Activated naive CD4-positive, alpha-beta T cell (primary cell): ENCODE measurements around the gene GEN1.

ENCODE experiments used
- DNase-seq, 4 experiments: peaks; one replicate each; lab custom pipeline; 2025; lab: John Stamatoyannopoulos, UW

The GEN1 gene, protein sequence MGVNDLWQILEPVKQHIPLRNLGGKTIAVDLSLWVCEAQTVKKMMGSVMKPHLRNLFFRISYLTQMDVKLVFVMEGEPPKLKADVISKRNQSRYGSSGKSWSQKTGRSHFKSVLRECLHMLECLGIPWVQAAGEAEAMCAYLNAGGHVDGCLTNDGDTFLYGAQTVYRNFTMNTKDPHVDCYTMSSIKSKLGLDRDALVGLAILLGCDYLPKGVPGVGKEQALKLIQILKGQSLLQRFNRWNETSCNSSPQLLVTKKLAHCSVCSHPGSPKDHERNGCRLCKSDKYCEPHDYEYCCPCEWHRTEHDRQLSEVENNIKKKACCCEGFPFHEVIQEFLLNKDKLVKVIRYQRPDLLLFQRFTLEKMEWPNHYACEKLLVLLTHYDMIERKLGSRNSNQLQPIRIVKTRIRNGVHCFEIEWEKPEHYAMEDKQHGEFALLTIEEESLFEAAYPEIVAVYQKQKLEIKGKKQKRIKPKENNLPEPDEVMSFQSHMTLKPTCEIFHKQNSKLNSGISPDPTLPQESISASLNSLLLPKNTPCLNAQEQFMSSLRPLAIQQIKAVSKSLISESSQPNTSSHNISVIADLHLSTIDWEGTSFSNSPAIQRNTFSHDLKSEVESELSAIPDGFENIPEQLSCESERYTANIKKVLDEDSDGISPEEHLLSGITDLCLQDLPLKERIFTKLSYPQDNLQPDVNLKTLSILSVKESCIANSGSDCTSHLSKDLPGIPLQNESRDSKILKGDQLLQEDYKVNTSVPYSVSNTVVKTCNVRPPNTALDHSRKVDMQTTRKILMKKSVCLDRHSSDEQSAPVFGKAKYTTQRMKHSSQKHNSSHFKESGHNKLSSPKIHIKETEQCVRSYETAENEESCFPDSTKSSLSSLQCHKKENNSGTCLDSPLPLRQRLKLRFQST

DNA sequence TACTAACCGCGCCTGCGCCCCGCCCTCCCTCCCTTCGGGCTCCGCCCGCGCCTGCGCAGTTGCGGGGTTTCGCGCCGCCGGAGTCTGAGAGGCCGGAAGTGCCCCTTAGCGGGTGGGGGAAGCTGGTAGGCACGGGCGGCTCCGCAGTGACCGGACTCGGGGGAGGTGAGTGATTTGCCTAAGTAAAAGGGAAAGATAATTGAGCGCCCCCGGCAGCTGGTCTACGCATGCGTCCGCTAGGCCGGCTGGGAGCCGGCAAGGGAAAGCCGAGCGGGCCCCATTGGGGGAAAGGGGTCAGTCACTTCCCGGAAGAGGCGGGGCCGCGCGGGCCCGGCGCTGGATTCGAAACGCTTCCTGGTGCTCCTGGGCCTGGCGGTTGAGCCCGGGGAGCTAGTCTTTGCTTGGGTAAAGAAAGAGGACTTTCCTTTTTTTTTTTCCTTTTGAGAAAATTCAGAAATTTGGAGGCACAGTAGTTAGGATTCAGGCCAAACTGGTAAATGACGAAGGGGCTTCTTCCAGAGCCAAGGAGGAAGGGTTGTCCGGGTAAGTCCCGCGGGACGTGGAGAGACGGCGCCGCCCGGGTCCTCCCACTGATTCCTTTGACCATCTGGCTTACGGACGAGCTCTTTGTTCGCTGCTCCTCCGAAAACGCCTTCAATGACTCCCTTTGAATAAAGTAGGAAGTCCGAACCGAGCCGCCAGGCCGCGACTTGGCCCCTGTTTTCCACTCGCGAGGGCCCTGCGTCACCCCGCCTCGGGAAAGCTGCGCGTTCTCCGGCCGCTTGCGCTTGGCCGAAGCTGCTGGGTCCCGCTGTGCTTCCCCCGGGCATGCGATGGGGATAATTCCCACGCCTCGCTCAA, at the start of gene GEN1, which contains the start of gene SMC6:
TSS of gene GEN1 (plus strand) at position 336 of the 861 bp plus-strand sequence. CDS start 5,806 bp downstream, outside the sequence.
TSS of gene SMC6 (minus strand) at position 8 of the 861 bp plus-strand sequence. CDS start 7,864 bp downstream, outside the sequence.
- peak; percentile 87 to 96 (median 90) for DNase-seq

DNA sequence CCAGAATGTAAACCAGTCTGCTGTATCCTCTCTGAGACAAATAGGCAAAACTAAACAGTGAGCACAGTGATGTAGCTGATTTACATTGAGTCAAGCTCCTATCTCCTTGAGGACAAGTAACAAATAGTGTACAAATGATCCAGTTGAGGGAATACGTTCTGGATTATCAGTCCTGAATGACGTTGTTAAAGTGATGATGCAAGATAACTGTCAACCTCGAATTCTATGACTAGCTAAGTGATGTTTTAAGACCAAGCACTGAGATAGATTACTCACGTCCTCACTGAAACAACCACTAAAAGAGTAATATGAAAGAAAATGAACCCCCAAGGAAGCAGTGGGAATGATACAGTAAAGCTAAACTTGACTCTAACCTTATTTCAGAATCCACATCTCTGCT, 47.1 kb upstream of the GEN1 start:
- no peak for DNase-seq

DNA sequence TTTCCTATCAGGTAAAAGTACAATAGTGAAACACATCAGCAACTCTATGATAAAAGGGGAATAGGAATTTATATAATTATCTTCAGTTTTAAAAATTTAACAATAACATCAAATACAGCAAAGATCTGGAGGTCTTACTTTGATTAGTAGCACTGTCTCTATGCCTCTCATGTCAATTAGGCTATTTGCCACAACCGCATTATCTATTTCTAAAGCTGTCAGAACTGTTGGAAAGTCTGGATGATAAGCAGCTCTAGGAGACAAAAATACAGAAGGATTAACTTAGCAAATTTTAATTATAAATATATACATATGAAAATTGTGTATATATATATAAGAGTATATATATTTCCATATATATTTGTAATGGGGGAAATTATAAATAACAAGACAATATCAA, 45.4 kb upstream of the GEN1 start:
- no peak for DNase-seq

DNA sequence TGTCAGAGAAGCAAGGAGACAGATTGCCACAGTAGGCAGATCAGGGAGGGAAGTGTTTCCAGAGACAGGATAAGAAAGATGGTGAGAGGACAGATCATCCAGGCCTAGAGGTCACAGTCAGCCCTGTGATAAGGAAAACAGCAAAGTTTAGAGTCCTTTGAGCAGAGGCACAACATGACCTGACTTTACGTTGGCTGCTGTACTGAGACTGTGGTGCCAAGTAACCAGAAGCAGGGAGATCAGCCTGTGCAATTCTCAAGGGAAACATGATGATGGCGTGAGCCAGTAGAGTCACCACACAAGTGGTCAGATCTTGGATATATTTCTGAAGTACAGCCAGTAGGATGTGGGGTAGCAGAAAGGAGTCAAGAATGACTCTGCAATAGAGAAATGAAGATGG, 44.0 kb upstream of the GEN1 start:
- no peak for DNase-seq

DNA sequence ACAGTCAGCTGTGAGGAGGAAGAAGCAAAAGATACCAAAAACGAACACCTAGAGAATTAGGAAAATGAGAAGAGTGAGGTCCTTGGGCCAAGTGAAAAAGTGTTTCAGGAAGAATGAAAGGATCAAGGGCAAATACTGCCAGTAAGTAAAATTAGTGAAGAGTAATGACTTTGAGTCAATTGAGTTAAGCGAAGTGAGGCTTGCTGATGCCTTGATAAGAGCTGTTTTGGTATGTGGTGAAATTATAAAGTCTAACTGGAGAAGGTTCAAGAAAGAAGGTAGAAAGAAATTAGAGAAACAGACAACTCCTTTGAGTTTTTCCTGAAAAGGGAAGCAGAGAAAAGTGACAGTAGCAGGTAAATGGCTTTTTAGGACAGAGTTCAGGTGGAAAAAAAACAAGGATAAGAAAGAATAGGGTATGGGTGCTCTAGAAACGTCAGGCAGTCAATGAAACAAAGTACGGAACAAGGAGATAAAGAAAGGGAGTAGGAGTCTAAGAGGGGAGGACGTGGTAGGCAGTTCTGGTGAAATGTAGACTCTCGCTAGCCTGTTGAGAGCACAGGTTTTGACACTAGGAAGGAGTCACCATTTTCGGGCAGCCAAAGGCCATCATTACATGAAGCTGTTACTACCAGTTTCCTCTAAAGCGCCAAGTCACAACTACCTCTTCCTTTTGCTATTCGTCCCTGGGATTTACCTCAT, 43.2 kb upstream of the GEN1 start:
- DNase-seq, result no peak

DNA sequence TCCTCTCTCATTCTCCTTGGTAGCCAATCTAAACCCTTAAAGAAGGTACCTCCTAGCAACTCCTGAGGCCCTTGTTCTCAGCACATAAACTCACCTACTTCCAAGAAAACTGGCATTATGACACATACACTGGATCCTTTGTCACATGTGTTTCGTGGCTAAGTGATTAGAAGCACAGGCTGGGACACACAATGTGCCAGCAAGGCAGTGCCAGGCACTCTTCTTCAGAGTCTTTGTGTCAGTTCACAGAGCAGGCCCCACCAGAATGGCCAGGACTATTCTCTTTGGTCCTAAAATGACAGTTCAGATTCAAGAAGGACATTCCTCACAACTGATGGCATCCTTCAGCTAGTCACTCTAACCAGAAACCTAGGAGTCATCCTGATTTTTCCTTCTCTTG, 40.6 kb upstream of the GEN1 start:
- DNase-seq, result no peak

DNA sequence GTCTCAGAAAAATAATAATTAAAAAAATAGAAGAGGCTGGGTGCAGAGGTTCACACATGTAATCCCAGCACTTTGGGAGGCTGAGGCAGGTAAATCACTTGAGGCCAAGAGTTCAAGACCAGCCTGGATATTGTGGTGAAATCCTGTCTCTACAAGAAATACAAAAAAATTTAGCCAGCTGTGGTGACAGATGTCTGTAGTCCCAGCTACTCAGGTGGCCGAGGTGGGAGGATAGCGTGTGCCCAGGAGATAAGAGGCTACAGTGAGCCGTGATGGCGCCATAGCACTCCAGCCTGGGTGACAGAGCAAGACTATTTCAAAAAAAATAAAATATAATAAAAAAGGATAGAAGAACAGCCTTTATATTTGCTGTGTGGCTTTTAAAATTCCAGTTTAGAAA, 36.3 kb upstream of the GEN1 start:
- no peak for DNase-seq

DNA sequence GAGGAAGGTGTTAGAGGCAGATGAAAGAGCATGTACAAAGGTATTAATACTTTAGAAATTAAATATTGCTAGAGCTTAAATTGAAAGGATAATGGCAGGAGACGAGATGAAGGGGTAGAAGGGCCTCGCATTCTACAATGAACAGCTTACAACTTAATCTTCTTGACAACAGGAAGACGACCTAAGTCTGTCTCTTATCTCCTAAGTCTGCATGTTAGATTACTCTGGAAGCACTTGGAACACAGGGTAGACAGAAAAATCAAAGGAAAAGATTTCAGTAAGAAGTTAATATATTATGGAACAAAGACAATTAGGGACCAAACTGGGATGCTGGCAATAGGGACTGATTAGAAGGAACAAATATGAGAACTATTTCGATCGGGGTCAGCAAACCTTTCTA, 35.2 kb upstream of the GEN1 start:
- DNase-seq, result no peak

DNA sequence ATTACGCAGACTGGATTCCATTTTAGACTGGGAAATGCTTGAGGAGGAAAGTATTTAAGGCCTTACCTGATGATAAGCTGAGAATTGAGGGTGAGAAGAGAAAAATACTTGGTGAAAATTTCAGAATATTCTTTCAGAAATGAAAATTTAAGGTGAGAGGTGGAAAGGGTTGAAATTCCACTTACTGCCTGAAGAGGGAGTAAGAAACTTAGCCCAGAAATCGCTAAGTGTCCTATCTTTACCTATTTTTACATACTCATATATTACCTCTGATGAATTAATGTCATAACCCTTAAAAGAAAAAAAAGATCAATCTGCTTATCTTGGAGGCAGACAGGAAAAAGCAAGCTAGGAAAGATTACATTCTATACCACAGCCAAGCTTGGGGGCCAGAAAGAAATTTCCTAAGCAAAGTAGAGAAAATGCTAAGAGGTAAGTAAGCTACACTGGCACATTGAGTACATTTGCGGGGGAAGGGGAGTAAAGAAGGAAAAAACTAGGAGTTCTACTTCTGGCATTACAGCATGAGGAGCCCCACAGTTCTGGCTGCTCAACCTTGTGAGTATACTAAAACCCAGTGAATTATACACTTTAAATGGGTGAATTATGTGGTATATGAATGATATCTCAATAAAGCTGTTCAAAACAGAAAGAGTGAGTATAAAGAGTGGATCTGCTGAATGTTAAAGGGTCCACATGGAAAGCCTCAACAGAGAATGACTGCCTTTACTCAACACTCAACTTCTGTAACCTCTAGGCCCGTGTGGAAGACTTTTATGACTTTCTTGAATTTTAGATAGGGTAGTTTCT, 34.2 kb upstream of the GEN1 start:
- DNase-seq, result no peak

DNA sequence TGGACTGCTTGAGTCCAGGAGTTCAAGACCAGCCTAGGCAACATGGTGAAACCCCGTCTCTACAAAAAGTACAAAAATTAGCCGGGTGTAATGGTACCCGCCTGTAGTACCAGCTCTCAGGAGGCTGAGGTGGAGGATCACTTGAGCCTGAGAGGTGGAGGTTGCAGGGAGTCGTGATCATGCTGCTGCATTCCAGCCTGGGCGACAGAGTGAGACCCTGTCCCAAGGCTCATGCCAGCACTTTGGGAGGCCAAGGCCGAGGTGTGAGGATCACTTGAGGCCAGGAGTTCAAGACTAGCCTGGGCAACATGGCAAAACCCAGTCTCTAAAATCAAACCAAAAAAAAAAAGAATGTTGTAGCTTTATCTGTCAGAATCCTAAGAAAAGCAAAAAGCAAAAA, 25.7 kb upstream of the GEN1 start:
- no peak for DNase-seq

DNA sequence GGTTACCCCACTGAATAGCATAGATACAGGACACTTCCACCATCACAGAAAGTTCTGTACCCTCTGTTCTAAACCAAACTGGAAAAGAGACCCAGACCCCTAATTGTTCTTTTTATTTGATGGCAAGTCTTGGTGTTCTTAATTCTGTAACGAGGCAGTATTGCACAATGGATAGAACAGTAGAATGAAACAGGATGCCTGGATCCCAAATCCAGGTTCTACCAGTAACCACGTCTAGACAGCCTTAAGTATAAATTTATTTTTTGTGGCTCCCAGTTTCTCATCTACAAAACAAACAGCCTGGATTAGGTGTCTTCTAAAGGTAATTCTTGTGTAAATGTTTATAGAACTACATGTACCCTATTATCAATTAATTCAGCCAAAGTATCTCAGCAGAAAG, 24.1 kb upstream of the GEN1 start:
- DNase-seq, result no peak

DNA sequence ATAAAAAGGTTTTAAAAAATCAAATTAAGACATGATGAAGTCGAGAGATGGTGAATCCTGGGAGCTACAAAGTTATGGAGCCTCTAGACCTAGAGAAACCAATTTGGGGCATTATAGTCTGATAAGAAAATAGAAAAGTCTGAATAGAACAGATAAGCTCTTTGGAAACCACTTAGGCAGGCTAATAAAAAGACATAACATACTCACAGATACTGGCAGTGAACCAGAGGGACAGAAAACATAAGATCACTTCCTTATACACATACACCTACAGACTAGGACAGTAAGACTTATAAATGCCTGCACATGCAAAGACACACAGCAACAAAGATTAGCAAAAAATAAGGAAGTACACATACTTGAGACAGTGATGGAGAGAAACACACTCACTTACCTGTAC, 20.3 kb upstream of the GEN1 start:
- no peak for DNase-seq

DNA sequence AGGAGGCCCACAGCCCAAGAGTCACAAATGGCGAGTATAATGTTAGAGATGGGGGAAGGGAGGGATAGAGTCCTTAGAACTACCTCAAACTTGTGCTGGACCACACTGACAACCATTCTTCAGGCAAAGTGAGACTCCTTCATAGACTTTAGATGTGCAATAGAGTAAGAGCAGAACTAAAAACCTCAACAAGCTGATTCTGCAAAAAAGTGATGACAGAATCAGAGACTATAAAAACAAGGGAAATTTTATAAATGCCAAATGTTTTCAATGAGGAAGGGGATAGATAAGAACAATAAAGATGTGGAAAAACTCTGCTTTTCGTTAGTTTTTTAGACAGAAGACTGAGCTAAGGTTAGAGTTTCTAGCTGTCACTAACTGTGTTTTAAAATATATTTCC, 18.1 kb upstream of the GEN1 start:
- DNase-seq, result no peak

DNA sequence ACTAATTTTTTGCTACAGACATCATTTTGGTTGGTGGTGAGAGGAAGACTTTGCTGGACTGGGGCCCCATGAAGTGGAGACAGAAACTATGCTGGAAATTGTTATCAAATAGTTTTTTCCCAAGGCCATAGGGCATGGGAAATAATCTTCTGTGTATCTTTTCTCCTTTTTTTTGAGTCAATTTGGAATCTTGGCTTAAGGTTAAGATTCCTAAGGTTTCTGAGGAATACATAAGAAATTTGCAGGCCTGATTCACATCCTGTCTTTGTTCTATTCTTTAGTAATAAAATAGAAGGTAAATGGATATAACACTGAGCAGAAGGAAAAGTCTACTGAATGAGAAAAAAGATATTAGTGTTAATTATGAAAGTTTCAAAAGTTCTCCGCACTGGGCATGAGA, 16.9 kb upstream of the GEN1 start:
- DNase-seq, result no peak

DNA sequence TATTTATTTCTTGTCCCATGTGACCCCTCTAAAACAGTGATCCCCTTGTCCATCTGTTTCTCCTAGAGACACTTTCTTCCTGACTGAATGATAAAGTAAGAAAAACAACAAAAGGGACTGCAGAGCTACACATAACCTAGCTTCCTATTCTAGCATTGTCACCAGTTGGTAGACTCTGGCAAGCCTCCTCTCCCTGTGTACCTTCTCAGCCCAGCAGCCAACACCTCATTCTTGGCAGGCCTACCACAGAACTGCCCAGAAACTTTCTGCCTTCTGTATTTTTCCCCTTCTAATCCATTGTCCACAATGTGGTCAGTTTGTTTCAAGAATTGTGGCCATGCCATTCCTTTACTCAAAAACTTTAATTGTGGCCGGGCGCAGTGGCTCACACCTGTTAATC, 13.7 kb upstream of the GEN1 start:
- no peak for DNase-seq

DNA sequence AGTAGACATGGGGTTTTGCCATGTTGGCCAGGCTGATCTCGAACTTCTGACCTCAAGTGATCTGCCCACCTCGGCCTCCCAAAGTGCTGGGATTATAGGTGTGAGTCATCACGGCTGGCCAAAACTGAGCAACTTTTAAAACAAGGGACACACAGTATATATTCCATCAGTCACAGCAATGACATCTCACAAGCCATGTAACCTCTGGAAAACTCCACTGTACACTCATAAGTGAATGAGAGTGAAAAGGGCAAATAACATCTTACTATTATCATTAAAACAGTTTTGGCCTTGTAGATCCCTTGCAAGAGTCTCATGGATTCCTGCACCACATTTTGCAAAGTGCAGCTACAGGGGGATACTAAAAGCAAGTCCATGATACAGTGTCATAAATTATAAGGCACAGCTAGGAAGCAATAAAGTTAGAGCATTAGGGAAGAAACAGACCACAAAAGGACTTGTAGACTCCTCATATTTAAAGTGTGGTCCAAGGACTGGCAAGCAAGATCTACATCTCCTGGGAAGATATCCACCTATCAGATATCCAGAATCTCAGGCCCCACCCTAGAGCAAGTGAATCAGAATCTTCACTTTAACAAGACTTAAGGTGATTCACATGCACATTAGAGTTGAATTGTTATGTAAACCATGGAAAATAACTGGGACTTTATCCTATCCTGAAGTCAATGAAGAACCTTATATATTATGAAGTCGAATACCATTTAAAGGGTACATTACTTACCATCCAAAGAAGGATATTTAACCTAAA, 6.1 kb upstream of the GEN1 start:
- no peak for DNase-seq

DNA sequence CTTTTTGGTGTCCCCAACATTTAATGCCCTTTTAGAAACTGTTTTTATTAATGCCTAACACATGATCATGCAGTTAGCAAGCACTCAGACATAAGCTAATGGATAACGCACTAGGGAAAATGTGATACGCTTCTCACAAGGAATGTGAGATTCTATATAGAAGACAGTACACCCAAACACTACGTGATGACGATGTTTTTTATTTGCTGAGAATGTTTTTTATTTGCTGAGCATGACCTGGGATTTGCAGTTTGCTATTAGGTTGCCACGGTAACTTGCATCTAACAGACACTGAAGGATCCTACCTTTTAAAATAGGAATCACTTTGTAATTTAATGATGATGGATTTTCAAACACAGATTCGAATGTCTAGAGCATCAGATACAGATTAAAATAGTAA, 5.2 kb upstream of the GEN1 start:
- DNase-seq, result no peak

DNA sequence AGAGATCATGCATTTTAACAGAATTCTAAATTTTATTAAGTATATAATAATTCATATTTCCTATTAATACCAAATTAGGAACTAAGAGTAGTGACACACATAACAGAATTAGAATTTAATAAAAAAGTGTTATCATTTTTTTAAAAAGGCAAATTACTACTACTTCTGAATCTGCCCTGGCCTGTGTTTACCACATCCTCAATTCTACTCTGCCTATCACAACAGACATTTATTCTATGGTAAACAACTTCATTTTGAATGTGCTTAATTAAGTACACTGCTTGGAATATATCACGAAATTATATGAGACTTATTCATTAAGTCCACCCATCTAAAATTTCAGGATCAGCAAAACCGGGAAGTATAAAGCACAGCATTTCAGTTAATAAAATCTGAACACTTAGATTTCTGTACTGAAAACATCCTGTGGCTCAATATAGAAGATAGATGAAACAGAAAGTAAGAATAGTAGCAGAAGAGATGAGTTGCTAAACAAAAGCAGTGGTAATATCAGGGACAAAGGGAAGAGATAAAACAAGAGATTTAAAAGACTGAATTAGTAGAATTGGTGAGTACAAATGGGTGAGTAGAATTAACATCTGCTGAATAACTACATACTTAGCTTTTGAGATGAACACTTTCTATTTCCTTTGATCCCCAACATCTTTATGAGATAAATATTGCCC, 4.0 kb upstream of the GEN1 start:
- no peak for DNase-seq

DNA sequence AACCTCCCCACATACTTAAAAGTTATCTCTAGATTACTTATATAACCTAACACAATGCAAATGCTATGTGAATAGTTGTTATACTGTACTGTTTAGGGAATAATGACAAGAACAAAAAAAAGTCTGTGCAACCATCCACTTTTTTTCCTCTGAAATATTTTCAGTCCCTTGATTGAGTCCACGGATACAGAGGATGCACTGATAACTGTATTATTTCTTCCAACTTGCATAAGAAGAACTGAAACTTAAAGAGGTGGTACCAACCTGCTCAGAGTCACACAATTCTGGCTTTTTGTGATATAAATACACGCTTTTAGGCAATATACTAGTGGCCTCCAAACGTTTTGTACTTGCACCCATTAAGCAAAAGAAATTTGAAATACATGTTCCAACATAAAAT, 1.7 kb upstream of the GEN1 start:
- DNase-seq, result no peak
